A673 (cell line): ENCODE measurements around the gene PSMC2. TPM values are rescaled to one million over a fixed set of nuclear protein-coding genes. Genes with fewer than 3 reads are reported as not detected.

ENCODE experiments used
- BruUV-seq: library from RNA; stranded (reverse); fragments of 400-500 nt; replicated peaks from 2 replicates; lab custom pipeline; 2021; lab: Mats Ljungman, UMichigan
- CTCF ChIA-PET: fragments of 300-600 bp; sonication (Branson Sonifier 250); formaldehyde crosslinking; loops from one replicate; lab custom pipeline; 2022; ENCODE audit warnings: antibody characterized with exemption; lab: Charles Lee
- POLR2A ChIA-PET: fragments of 300-600 bp; sonication (Branson Sonifier 250); formaldehyde crosslinking; loops from one replicate; lab custom pipeline; 2022; ENCODE audit warnings: antibody characterized with exemption; ENCODE audit not compliant: low non-redundant PET; lab: Charles Lee
- DNase-seq: peaks from one replicate; pipeline ENCODE4 v3.0.0-alpha.2; 2015; ENCODE audit warnings: low spot score
- H3K27ac ChIP-seq: fragments of 200-600 bp; sonication (generic); 2 replicates; pipeline ENCODE4 v1.5.1; 2016; ENCODE audit warnings: mixed run types, low read depth, mild to moderate bottlenecking, mixed read lengths, antibody characterized with exemption, low read length; ENCODE audit not compliant: poor library complexity, severe bottlenecking
- H3K27me3 ChIP-seq: fragments of 200-600 bp; sonication (generic); replicated peaks from 2 replicates; pipeline ENCODE4 v1.6.1; 2017; ENCODE audit warnings: mixed run types, low read depth, mild to moderate bottlenecking, mixed read lengths, antibody characterized with exemption, low read length; ENCODE audit not compliant: insufficient read depth, poor library complexity
- H3K36me3 ChIP-seq: fragments of 200-600 bp; sonication (generic); 2 replicates; pipeline ENCODE4 v1.6.1; 2016; ENCODE audit warnings: mixed run types, mild to moderate bottlenecking, mixed read lengths, antibody characterized with exemption, low read length; ENCODE audit not compliant: insufficient read depth, poor library complexity, severe bottlenecking
- H3K4me1 ChIP-seq: fragments of 200-600 bp; sonication (generic); 2 replicates; pipeline ENCODE4 v1.6.1; 2017; ENCODE audit warnings: mixed run types, mild to moderate bottlenecking, mixed read lengths, antibody characterized with exemption, low read length; ENCODE audit not compliant: insufficient read depth, poor library complexity, severe bottlenecking
- H3K4me3 ChIP-seq: fragments of 200-600 bp; sonication (generic); 2 replicates; pipeline ENCODE4 v1.5.1; 2016; ENCODE audit warnings: low read depth, mixed run types, mild to moderate bottlenecking, mixed read lengths, low read length; ENCODE audit not compliant: poor library complexity, severe bottlenecking
- H3K9me3 ChIP-seq: fragments of 200-600 bp; sonication (generic); 2 replicates; pipeline ENCODE4 v1.6.1; 2016; ENCODE audit warnings: mixed run types, low read depth, mild to moderate bottlenecking, mixed read lengths, antibody characterized with exemption, low read length; ENCODE audit not compliant: poor library complexity, severe bottlenecking
- EZH2 ChIP-seq: fragments of 200-600 bp; sonication (generic); IDR thresholded peaks from 2 replicates; pipeline ENCODE4 v1.6.1; 2017; ENCODE audit warnings: borderline replicate concordance, low read depth, mild to moderate bottlenecking, mixed read lengths, antibody characterized with exemption, low read length; ENCODE audit not compliant: poor library complexity, severe bottlenecking
- intact Hi-C: fragments of 100-400 bp; cut with micrococcal nuclease; formaldehyde crosslinking; loops from one replicate; pipeline ENCODE4 v1.10.0; 2022; ENCODE audit not compliant: unreplicated experiment
- total RNA-seq: library from RNA; stranded (reverse); gene quantifications from 2 replicates; pipeline ENCODE4 v1.2.3, GENCODE V29; 2021
- TF ChIP-seq, protein P1 (sequence below): fragments of 300-800, 200-600 bp; sonication (generic); conservative IDR thresholded peaks from 2 replicates; pipeline ENCODE4 v1.5.1; 2017; ENCODE audit warnings: low read depth, mild to moderate bottlenecking, antibody characterized with exemption, low read length, moderate library complexity, mixed read lengths

Gene PSMC2
- total RNA-seq, 1 experiment from 2014 or later, result 333 TPM

DNA sequence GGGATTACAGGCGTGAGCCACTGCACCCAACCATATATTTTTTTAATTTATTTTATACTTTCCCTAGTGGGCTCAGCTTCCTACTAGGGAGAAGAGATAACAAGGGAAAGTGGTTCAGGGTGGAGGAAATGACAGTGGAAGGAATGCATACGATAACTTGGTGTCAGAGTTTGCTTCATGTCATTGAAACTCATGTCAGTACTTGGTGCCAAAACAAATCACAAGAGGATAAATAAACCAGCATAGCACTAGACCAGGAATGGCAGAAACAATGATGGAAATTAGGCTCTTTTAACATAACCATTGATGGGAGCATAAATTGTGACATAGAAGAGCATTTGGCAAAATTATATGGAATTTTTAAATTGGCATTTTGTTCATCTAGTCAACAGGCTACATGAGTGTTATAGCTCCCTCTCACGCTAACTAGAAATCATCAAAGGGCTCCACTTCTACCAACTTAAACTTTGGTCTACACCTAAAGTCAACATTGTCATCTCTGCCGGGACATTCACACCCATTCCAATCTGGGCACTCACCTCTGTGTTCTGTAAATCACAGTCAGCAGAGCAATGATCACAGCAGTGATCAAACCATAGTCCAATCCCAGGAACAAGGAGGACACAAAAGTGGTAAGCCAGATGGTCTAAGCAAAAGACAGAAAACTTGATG, 41.2 kb downstream of the PSMC2 start:
- Histone ChIP-seq H3K27me3 (no peaks in the 10 kb centered on the region), H3K4me3 (no peak overlapping the region), H3K4me1 (no peaks in the 10 kb centered on the region), H3K27ac (no peak overlapping the region), H3K9me3 (no peaks in the 10 kb centered on the region), H3K36me3 (no peaks in the 10 kb centered on the region)
- no peak for DNase-seq
- BruUV-seq, result no TSS peak
- intact Hi-C loops, result no loop called here
- POLR2A ChIA-PET, result no interaction called here
- no peak for TF ChIP-seq EZH2
- TF ChIP-seq, protein P1, sequence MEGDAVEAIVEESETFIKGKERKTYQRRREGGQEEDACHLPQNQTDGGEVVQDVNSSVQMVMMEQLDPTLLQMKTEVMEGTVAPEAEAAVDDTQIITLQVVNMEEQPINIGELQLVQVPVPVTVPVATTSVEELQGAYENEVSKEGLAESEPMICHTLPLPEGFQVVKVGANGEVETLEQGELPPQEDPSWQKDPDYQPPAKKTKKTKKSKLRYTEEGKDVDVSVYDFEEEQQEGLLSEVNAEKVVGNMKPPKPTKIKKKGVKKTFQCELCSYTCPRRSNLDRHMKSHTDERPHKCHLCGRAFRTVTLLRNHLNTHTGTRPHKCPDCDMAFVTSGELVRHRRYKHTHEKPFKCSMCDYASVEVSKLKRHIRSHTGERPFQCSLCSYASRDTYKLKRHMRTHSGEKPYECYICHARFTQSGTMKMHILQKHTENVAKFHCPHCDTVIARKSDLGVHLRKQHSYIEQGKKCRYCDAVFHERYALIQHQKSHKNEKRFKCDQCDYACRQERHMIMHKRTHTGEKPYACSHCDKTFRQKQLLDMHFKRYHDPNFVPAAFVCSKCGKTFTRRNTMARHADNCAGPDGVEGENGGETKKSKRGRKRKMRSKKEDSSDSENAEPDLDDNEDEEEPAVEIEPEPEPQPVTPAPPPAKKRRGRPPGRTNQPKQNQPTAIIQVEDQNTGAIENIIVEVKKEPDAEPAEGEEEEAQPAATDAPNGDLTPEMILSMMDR, result no peak
- CTCF ChIA-PET, result no interaction called here

DNA sequence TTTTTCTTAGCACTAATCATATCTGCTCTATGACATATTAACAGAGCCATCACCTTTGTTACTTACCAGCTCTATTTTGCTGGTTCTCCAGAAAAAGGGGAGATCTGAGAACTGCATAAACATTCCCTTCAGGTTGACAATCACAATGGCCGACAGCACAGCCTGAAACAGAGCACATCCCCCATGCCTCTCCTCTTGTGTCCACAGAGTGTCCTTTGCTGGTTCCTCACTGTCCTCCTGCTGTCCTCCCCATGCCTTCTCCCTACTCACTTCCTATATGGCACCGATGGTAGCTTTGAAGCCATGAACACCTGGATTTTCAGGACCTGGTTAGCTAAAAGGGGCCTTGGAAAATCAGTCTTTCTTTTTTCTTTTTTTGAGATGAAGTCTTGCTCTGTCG, 41.8 kb downstream of the PSMC2 start:
- no TSS peak for BruUV-seq
- Histone ChIP-seq H3K27ac (no peak overlapping the region), H3K4me3 (no peak overlapping the region), H3K36me3 (no peaks in the 10 kb centered on the region), H3K4me1 (no peaks in the 10 kb centered on the region), H3K27me3 (no peaks in the 10 kb centered on the region), H3K9me3 (no peaks in the 10 kb centered on the region)
- intact Hi-C loops, result no loop called here
- CTCF ChIA-PET, result no interaction called here
- no peak for DNase-seq
- POLR2A ChIA-PET, result no interaction called here
- TF ChIP-seq, protein P1, result no peak
- no peak for TF ChIP-seq EZH2

DNA sequence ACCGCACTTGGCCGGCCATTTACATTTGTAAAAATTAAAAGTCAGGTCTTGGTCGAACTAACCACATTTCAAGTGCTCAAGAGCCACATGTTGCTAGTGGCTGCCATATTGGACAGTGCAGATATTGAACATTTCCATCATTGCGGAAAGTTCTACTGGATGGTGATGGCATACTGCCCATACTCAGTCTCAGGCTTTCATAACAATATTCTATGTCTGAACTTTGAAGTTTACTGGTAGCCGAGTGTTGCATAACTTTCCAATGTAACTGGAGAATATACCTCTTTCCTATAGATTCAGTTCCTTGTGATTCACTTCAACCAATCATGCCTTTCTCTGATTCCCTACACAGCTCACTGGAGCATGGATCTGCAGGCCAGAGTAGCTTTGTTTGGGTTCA, 43.7 kb downstream of the PSMC2 start:
- ChIA-PET CTCF (no interaction called here), POLR2A (no interaction called here)
- H3K27ac ChIP-seq, result no peak overlapping the region
- no peaks in the 10 kb centered on the region for H3K27me3 ChIP-seq
- no TSS peak for BruUV-seq
- DNase-seq, result no peak
- intact Hi-C loops, result no loop called here
- H3K4me3 ChIP-seq, result no peak overlapping the region
- TF ChIP-seq EZH2, result no peak
- TF ChIP-seq, protein P1, result no peak
- no peaks in the 10 kb centered on the region for H3K9me3 ChIP-seq
- H3K4me1 ChIP-seq, result no peaks in the 10 kb centered on the region
- no peaks in the 10 kb centered on the region for H3K36me3 ChIP-seq
